HFF-Myc (cell line): ENCODE measurements around the gene FDXACB1.

Experiments used
- DNase-seq: peaks from one replicate; pipeline ENCODE4 v3.0.0-alpha.2; 2011; ENCODE audit warnings: low read depth; ENCODE audit errors: extremely low read depth
- H3K4me3 ChIP-seq: replicated peaks from 2 replicates; pipeline ENCODE4 v1.5.1; 2011; ENCODE audit warnings: low read depth, mild to moderate bottlenecking, control low read depth, low read length
- TF ChIP-seq, protein P1 (sequence below): IDR thresholded peaks from 2 replicates; pipeline ENCODE4 v1.5.1; 2012; ENCODE audit warnings: mild to moderate bottlenecking, low read depth, low read length, control low read depth; ENCODE audit errors: missing control alignments

Gene FDXACB1

GRCh38 chr11:111879637-111879960 lies 634 bp upstream of the FDXACB1 start:
- peak overlapping the region; percentile 74 for H3K4me3 ChIP-seq
- no peak for DNase-seq
- TF ChIP-seq, protein P1, sequence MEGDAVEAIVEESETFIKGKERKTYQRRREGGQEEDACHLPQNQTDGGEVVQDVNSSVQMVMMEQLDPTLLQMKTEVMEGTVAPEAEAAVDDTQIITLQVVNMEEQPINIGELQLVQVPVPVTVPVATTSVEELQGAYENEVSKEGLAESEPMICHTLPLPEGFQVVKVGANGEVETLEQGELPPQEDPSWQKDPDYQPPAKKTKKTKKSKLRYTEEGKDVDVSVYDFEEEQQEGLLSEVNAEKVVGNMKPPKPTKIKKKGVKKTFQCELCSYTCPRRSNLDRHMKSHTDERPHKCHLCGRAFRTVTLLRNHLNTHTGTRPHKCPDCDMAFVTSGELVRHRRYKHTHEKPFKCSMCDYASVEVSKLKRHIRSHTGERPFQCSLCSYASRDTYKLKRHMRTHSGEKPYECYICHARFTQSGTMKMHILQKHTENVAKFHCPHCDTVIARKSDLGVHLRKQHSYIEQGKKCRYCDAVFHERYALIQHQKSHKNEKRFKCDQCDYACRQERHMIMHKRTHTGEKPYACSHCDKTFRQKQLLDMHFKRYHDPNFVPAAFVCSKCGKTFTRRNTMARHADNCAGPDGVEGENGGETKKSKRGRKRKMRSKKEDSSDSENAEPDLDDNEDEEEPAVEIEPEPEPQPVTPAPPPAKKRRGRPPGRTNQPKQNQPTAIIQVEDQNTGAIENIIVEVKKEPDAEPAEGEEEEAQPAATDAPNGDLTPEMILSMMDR: no peak

DNA sequence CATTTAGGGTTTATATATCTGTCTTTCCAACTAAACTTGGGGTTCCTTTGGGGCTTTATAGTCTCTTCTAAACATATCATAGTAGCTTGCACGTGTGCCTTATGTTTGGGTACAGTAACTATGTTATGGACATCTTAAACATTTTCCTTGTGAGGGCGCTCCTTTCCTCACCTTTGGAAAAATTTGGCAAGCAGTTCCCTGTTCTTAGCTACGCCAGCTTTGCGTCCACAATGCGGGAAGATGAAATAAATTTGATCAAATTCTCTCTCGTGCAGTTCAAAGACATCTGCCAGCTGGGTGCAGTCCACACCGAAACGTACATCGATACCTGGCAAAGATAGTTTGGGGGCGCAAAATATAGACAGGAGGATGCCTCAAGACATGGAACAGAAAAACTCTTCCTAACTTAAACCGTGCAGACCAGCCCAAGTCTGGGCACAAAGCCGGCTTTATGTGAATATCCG lies 548 bp downstream of the FDXACB1 start:
- peak; percentile 15 for DNase-seq
- TF ChIP-seq, protein P1: no peak
- peak overlapping the region; percentile 74 for H3K4me3 ChIP-seq

GRCh38 chr11:111871693-111872161 lies 7.2 kb downstream of the FDXACB1 start:
- peak overlapping the region; percentile 63 for H3K4me3 ChIP-seq
- DNase-seq: no peak
- TF ChIP-seq, protein P1: no peak

DNA sequence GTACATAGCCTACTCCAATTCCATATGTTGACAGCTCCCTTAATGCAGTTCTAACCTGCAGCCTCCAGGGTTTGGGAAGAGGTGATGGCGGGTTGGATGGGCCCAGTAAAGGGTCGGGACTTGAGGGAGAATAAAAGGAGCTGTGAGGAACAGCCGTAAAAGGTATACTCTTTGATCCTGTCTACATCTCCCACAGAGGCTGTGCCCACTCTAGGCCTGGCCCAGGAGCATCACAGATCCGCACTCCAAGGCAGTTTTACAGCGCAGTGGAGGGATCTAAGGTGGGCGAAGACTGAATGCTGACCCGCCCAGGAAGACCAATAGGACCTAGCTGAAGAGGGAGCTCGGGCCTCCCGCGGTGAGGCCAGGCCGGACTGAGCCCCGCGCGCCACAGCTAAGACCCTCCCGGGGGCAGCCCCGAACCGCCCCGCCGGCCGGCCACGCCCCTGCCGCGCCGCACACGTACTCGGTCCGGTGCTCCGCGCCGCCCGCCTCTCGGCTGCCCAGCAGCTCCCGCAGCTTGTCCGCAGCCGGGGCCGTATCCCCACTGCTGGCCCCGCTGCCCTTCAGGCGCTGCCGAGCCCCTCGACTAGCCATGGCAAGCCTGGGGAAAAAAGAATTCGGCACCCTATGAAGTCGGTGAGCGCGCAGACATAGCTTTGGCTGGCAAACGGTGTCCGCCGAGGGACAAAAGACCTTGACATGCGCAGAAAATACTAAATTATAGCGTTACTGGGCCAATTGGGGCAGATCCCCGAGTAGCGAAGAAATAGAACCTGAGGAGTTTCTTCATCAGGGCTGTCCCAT lies 7.9 kb downstream of the FDXACB1 start, which contains the start of gene ALG9:
TSS of gene ALG9 (minus strand) at position 696 of the 807 bp plus-strand sequence. CDS start at position 597, 99 bp downstream.
- DNase-seq: peak; percentile 60
- TF ChIP-seq, protein P1: peak; percentile 17
- H3K4me3 ChIP-seq: peak within 1 kb of the TSS; percentile 63

GRCh38 chr11:111870522-111870885 lies 8.5 kb downstream of the FDXACB1 start:
- no peak for DNase-seq
- H3K4me3 ChIP-seq: peak overlapping the region; percentile 63
- TF ChIP-seq, protein P1: no peak

DNA sequence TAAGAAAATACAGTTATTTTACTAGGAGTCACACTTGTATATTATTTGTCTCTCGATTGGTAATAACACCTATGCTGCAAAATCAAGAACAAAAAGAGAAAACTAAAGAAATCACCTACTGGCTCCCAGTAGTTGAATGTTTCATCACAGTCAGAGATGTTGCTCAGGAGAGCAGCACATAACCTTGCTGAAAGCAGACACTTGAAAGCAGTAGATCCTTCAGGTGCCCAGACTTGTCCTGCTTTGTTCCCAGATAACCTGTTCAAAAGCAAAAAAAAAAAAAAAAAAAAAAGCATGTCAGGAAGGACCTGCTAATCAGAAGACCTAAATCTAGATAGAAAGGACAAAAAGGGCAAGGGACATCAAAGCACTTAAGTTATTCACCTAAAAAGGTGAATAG lies 8.9 kb downstream of the FDXACB1 start:
- TF ChIP-seq, protein P1: no peak
- no peak for DNase-seq
- peak overlapping the region; percentile 63; the same call in 1 of the 2 replicates for H3K4me3 ChIP-seq
